Kidney (tissue), 14 donors: ENCODE data around the gene SEL1L. TPM values are rescaled to one million over a fixed set of nuclear protein-coding genes. Genes with fewer than 3 reads are reported as not detected.

Experiments used
- DNase-seq, 5 donors: peaks; one replicate each; pipeline ENCODE4 v3.0.0-alpha.2; 2013 to 2020
- FAIRE-seq: peaks from 2 replicates; lab custom pipeline; 2012; peaks lifted over from hg19 to GRCh38; lab: Jason Lieb, UNC
- H3K27ac ChIP-seq, 2 donors: one replicate each; pipeline ENCODE4 v1.7.0; 2013; ENCODE audit warnings: low read depth in 2 of 2, low read length in 2 of 2, inconsistent platforms in 1 of 2
- H3K27me3 ChIP-seq: one replicate; pipeline ENCODE4 v1.7.1; 2013; ENCODE audit warnings: low read length, inconsistent platforms; ENCODE audit not compliant: control insufficient read depth, insufficient read depth
- H3K36me3 ChIP-seq, 3 donors: one replicate each; pipeline versions ENCODE4 v1.7.0 to v1.7.1; 2013; ENCODE audit warnings: low read length in 3 of 3, control low read depth in 1 of 3, inconsistent platforms in 1 of 3; ENCODE audit not compliant: insufficient read depth in 3 of 3, control insufficient read depth in 2 of 3
- H3K4me1 ChIP-seq, 3 donors: one replicate each; pipeline versions ENCODE4 v1.7.0 to v1.7.1; 2013; ENCODE audit warnings: low read length in 3 of 3, inconsistent platforms in 1 of 3, low read depth in 1 of 3; ENCODE audit not compliant: control insufficient read depth in 2 of 3, insufficient read depth in 2 of 3
- H3K4me3 ChIP-seq, 3 donors: one replicate each; pipeline versions ENCODE4 v1.7.0 to v1.8.1; 2013; ENCODE audit warnings: low read length in 3 of 3, control low read depth in 1 of 3, inconsistent platforms in 1 of 3
- H3K9ac ChIP-seq, 3 donors: one replicate each; pipeline versions ENCODE4 v1.7.0 to v1.7.1; 2013; ENCODE audit warnings: low read length in 3 of 3, control low read depth in 1 of 3, inconsistent platforms in 1 of 3
- H3K9me3 ChIP-seq, 3 donors: one replicate each; pipeline versions ENCODE4 v1.7.0 to v1.7.1; 2013; ENCODE audit warnings: low read length in 3 of 3, control low read depth in 1 of 3, inconsistent platforms in 1 of 3; ENCODE audit not compliant: control insufficient read depth in 2 of 3, insufficient read depth in 1 of 3
- CTCF ChIP-seq: IDR thresholded peaks from 3 replicates; pipeline ENCODE4 v1.5.1; 2012; ENCODE audit warnings: mild to moderate bottlenecking, moderate library complexity, borderline replicate concordance; ENCODE audit not compliant: insufficient read depth; ENCODE audit errors: extremely low read depth
- intact Hi-C: fragments of 100-400 bp; cut with DNase I; formaldehyde crosslinking; loops from one replicate; pipeline ENCODE4 v1.11.1; 2022
- polyA plus RNA-seq: library from polyadenylated mRNA; stranded (reverse); fragments of 350-450 nt; fragmentation: Illumina TruSeq; extraction: RNeasy Lipid Tissue Mini Kit (QIAGEN cat#74804); gene quantifications from one replicate; pipeline ENCODE4 v1.2.3, GENCODE V29; 2014; ENCODE audit warnings: low read depth, low replicate concordance; ENCODE audit not compliant: insufficient read depth
- total RNA-seq: library from RNA; stranded (reverse); fragmentation: NEBNext Ultra II Directional; extraction: Animal tissue kit (Norgen Biotek cat#: 25700); gene quantifications from one replicate; pipeline ENCODE4 v1.2.1, GENCODE V29; 2021
- donor health status: control.
- donor health status: control.
- donor health status: control.
- donor health status: control.
- donor health status: control.
- donor health status: DM: yes; HTN: yes; CAD: no.
- donor health status: Normal renal cell carcinoma (clear cell type).

SEL1L gene
- total and polyA plus RNA-seq, 2 donors from 2014 or later: 18.9 to 115 TPM

- H3K9ac ChIP-seq: no peak overlapping the region
- H3K27me3 ChIP-seq: no peaks in the 10 kb centered on the region
- H3K36me3 ChIP-seq: peaks cover 17 to 36% (median 28%) of the 10 kb centered on the region in 3 donors
- FAIRE-seq (no peak), DNase-seq (no peak)
- intact Hi-C loops: no loop called here
- no peaks in the 10 kb centered on the region for H3K4me1 ChIP-seq
- TF ChIP-seq CTCF: no peak
- no peak overlapping the region for H3K4me3 ChIP-seq
- no peaks in the 10 kb centered on the region for H3K9me3 ChIP-seq
- no peak overlapping the region for H3K27ac ChIP-seq
Measured at GRCh38 chr14:81504864-81505263, 28.8 kb downstream of the SEL1L start.

DNA sequence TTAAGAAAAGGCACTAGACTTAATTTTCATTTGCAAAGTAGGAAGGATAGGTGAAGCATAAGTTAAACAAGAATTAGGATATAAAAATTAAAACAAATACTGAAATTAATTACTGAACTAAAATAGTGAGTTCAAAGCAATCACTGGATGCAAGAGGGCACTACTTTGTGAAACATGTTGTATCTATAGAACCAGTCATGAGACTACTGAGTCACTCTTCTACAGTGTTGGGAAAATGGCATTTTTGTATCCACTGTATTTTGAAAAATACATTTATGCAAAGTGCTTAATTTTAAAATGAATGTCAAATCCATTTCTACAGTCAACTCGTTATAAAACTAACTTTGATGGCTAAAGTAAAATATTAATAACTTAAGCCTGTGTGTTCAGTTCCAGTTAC, 47.9 kb downstream of the SEL1L start:
- no peak overlapping the region for H3K9ac ChIP-seq
- no peaks in the 10 kb centered on the region for H3K27me3 ChIP-seq
- TF ChIP-seq CTCF: no peak
- H3K9me3 ChIP-seq: no peaks in the 10 kb centered on the region
- FAIRE-seq (no peak), DNase-seq (no peak)
- H3K36me3 ChIP-seq: peaks cover 6 to 37% (median 32%) of the 10 kb centered on the region in 3 donors
- intact Hi-C loops: no loop called here
- H3K27ac ChIP-seq: no peak overlapping the region
- no peaks in the 10 kb centered on the region for H3K4me1 ChIP-seq
- no peak overlapping the region for H3K4me3 ChIP-seq

DNA sequence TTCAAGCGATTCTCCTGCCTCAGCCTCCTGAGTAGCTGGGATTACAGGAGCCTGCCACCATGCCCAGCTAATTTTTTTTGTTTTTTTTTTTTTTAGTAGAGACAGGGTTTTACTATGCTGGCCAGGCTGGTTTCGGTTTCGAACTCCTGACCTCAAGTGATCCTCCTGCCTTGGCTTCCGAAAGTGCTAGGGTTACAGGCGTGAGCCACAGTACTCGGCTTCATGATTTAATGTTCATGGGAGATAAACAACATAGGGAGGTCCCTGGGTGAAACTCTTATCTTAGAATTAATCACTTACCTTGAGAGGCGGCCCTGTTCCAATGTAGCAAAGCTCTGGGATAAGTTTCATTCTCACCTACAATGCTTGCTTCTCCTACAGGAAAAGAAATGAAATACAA, 48.3 kb downstream of the SEL1L start:
- intact Hi-C loops: no loop called here
- no peak for TF ChIP-seq CTCF
- no peak overlapping the region for H3K27ac ChIP-seq
- H3K27me3 ChIP-seq: no peaks in the 10 kb centered on the region
- no peaks in the 10 kb centered on the region for H3K9me3 ChIP-seq
- H3K4me1 ChIP-seq: no peaks in the 10 kb centered on the region
- H3K4me3 ChIP-seq: no peak overlapping the region
- DNase-seq: no peak
- H3K36me3 ChIP-seq: peaks cover 6 to 37% (median 32%) of the 10 kb centered on the region in 3 donors
- no peak overlapping the region for H3K9ac ChIP-seq
- FAIRE-seq: no peak

DNA sequence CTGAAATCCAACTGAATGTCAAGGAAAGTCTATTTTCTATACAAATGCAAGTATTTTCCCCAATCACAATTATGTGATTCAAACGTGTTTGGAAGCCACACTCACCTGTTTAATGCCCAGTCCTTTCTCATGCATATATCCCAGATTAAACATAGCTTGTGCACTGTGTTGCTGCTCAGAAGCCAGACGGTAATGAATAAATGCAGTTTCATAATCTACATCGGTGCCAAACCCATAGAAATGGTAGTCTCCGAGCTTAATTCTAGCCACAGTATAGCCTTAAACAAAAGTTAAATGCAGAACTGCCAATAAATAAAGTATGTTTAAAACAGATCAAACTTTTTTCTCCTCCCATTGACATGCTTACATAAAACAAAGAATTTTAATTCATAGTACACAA, 49.5 kb downstream of the SEL1L start:
- peaks cover 6 to 37% (median 34%) of the 10 kb centered on the region in 3 donors for H3K36me3 ChIP-seq
- no peak for FAIRE-seq
- TF ChIP-seq CTCF: no peak
- no peaks in the 10 kb centered on the region for H3K4me1 ChIP-seq
- H3K4me3 ChIP-seq: no peak overlapping the region
- no peaks in the 10 kb centered on the region for H3K9me3 ChIP-seq
- no peaks in the 10 kb centered on the region for H3K27me3 ChIP-seq
- intact Hi-C loops: no loop called here
- no peak overlapping the region for H3K27ac ChIP-seq
- DNase-seq: no peak
- H3K9ac ChIP-seq: no peak overlapping the region
